Measurements from ENCODE around the gene USF2. TPM values are rescaled to one million over a fixed set of nuclear protein-coding genes. Genes with fewer than 3 reads are reported as not detected.

USF2 gene
- total RNA-seq, 4 donors from 2014 or later = 42.4 to 121 (median 99.2) TPM

- no peak for TF ChIP-seq CTCF (IDR thresholded peaks at IDR 0.05; ENCODE audit: low read depth)
These were observed 816 bp downstream of the USF2 start for GRCh38 chr19:35269438-35270117.

GRCh38 chr19:35270381-35270811 is 1.6 kb downstream of the USF2 start:
- no peak for TF ChIP-seq CTCF (IDR thresholded peaks at IDR 0.05; ENCODE audit: low read depth)

GRCh38 chr19:35271546-35271945 is 2.8 kb downstream of the USF2 start:
- TF ChIP-seq CTCF (IDR thresholded peaks at IDR 0.05; ENCODE audit: low read depth) = no peak

GRCh38 chr19:35272122-35272719 is 3.5 kb downstream of the USF2 start:
- TF ChIP-seq CTCF (IDR thresholded peaks at IDR 0.05; ENCODE audit: low read depth) = no peak

- TF ChIP-seq CTCF (IDR thresholded peaks at IDR 0.05; ENCODE audit: low read depth) = no peak
These were observed 4.3 kb downstream of the USF2 start for GRCh38 chr19:35272954-35273649.

- no peak for TF ChIP-seq CTCF (IDR thresholded peaks at IDR 0.05; ENCODE audit: low read depth)
These were observed 5.0 kb downstream of the USF2 start for GRCh38 chr19:35273686-35274259.

GRCh38 chr19:35274323-35274722 is 5.6 kb downstream of the USF2 start:
- TF ChIP-seq CTCF (IDR thresholded peaks at IDR 0.05; ENCODE audit: low read depth) = no peak
